DOHH2 (cell line): ENCODE measurements around the gene TP53BP2.

Source experiments
- CTCF ChIP-seq: fragments of 200-600 bp; sonication (generic); IDR thresholded peaks from one replicate; pipeline ENCODE4 v1.5.1; 2014; ENCODE audit warnings: antibody characterized with exemption, mild to moderate bottlenecking, low read depth, low read length; ENCODE audit not compliant: poor library complexity, severe bottlenecking
- EZH2phosphoT487 ChIP-seq: fragments of 200-600 bp; sonication (generic); IDR thresholded peaks from 2 replicates; pipeline ENCODE4 v1.6.1; 2017; ENCODE audit warnings: borderline replicate concordance, mild to moderate bottlenecking, antibody characterized with exemption, low read length, moderate library complexity, mixed read lengths

- TF ChIP-seq CTCF = no peak
- TF ChIP-seq EZH2phosphoT487 = no peak
Measured at GRCh38 chr1:223760833-223761232, 84.9 kb downstream of the TP53BP2 start.
